AG08395 (cell line): Measurements from ENCODE around the gene ITIH5.

Experiments
- DNase-seq: peaks from one replicate; pipeline ENCODE4 v3.0.0; 2012; ENCODE audit warnings: mixed read lengths, low spot score

The ITIH5 gene

GRCh38 chr10:7547206-7547605 lies 119.6 kb downstream of the ITIH5 start:
- DNase-seq = no peak

- no peak for DNase-seq
These were observed 120.3 kb downstream of the ITIH5 start for GRCh38 chr10:7546385-7546967.

- DNase-seq = no peak
These were observed 121.0 kb downstream of the ITIH5 start for GRCh38 chr10:7545792-7546191.

DNA sequence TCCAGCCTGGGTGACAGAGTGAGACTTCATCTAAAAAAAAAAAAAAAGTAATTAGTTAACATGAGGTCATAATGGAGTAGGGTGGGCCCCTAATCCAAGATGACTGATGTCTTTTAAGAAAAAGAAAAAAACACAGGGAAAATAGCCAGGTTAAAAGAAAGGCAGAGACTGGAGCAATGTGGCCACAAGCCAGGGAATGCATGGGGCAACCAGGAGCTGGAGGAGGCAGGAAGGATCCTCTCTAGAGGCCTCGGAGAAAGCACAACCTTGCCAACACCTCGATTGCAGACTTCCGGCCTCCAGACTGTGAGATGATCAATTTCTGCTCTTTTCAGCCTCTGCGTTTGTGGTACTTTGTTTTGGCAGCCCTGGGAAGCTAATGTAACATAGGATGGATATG lies 121.5 kb downstream of the ITIH5 start:
- no peak for DNase-seq

DNA sequence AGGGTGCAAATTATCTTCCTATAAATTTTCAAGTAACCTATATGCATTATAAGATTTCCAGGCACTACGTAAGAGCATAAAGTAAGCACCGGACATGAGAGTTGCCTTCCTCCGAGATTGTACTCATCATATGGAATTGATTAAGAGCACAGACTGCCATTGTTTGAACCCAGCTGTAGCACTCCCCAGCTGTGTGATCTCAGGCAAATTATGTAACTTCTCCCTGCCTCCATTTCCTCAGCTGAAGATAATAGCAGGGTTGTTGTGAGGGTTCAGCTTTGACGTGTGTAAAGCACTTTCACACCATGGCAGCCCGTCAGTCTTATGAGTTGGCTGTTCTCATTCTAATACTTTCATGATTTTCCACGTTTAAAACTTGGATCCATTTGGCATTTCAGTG lies 122.6 kb downstream of the ITIH5 start:
- no peak for DNase-seq

- no peak for DNase-seq
These were observed 124.4 kb downstream of the ITIH5 start for GRCh38 chr10:7542189-7542914.

- peak; percentile 34 for DNase-seq
These were observed 125.4 kb downstream of the ITIH5 start for GRCh38 chr10:7541137-7542087.

DNA sequence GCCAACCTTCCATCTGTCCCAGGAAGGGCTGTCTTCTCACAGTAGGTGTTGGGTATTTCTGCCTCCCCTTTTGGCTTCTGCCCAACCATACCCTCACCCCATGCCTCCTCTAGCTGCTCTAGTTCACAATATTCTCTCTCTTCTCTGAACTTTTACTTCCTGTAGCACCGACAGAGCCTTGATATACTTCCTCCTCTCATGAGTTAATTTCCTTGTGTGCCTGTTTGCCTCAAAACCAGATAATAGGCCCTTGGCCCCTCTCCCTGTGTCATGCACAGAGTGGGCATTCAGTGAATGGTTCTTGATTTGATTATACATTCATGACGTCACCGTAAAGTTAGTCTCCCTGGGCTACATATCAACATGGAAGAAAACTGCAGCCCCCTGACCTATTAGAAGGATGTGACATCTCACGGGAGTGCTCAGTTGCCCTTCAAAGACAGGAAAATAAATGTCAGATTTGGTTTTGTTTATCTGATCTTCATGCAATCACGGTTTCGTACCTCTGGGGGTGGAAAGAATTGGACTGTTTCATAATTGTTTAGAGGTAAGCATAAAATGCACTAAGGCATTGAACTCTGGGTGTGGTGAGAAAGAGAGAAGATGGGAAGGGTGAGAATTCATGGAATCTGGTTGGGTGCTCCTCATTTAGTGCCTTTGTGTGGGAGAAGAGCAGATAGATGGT lies 127.7 kb downstream of the ITIH5 start:
- no peak for DNase-seq

DNA sequence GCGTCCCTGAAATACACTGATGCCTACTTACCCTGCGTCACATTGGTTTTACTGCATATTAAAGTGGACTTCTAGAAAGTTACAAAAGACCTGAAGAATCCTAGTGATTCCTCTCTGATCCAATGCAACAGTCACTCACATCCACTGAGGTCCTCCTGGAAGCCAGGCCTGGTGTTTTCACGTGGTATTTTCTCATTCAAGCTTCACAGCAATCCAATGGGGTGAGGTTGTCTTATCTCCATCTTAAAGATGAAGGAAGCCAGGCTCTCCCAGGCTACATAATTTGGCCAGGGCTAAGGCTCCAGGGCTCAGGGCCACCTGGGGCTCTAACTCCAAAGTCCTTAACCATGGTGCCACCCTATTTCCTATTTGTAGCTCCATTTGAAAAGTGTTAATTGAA lies 129.6 kb downstream of the ITIH5 start:
- DNase-seq = no peak

DNA sequence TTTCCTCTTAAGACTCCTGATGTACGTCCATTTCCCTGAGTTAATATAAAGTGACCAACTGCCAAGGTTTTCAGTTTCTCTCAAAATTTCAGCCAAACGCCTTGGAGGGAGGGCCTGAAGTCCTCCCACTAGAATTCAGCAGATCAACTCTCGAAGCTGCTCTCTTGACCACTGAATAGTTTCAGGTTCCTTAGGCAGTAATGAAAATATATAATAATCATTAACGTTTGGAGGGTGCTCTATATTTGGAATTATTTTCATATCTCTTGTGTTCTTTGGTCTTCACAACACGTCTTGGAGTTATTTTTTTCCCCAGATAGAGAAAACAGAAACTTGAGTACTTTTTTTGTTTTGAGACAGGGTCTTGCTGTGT lies 132.3 kb downstream of the ITIH5 start:
- no peak for DNase-seq

GRCh38 chr10:7533657-7534479 lies 132.9 kb downstream of the ITIH5 start:
- no peak for DNase-seq

DNA sequence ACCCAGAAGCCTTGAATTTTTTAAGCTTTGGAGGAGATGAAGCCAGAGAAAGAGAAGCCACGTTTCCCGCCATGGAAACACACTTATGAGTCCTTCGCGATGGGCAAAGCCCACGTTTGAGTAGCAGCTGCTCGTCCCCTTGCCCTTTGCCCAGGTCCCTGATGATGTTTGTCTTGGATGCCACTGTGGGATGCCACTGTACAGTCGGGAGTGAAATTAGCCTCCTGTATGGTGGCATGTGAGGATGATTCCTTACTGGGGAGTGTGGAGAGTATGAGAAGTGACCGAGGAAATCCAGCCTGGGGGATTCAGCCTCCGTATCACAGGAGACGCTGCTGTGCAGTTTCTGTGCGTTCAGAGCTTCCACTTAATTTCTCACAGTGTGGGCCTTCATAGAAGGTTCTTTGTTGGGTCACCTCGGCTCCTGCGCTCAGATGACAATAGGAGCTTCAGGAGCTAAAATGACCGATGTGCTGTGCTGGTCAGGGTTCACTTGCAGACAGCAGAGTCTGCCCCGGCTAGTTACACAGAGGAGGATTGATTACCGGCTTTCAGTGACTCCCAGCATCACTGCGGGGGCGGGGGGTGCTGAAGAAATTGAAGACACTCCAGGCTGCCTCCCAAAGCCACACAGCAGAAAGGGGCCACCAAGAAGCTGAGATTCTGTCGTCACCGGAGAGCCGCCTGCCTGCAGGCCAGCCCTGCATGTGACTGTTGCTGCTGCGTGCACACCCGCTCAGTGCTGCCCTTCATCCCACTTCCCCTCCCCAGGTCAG lies 133.9 kb downstream of the ITIH5 start:
- no peak for DNase-seq

- DNase-seq = no peak
These were observed 137.1 kb downstream of the ITIH5 start for GRCh38 chr10:7529638-7530037.

DNA sequence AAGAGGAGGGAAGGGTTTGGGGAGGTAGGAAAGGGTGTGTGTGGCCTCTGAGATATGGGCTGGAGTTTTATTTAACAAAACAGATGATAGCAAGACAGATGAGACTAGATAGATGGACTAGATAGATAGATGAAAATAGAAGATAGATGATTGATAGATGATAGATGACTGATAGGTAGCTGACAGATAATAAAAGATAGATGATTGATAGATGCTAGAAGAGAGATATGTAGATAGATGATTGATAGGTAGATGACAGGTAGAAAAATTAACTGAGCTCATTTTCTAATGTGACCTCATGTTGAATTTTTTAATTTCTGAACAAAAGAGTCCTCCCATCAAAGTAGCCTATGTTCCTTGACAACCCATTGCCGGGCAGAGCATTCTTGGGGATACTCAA lies 139.3 kb downstream of the ITIH5 start:
- no peak for DNase-seq

- no peak for DNase-seq
These were observed 140.8 kb downstream of the ITIH5 start for GRCh38 chr10:7526017-7526400.

DNA sequence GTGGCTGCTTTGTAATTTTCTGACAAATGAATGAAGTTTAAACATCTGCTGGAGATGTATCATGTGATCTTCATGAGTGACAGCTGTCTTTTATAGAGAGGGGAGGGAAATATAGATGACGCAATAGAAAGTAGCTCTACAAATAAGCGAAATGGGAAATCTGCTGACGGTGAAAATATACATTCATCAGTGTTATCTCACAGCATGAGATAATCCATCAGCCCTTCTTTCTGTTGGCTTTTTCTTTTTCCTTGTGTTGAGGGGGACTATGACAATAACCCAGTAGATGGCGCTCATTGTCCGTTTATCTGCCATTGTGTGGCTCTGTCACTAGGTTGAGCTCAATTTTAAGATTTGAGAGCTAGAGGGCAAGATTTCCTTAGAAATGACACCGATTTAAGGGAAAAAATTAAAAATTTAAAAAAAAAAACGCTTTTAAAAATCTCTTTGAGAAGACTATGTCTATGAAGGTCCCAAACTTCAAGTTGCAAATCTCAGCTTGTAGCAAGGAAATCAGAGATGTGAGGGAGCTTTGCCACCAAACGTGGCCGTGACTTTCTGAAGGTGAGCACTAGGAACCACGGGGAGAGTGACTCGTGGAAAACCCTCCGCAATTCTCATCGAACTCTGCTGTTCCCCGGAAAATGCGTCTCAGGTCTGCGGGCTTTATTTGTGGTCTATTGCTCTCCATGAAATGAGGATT lies 141.3 kb downstream of the ITIH5 start:
- peak; percentile 81 for DNase-seq

- DNase-seq = no peak
These were observed 143.1 kb downstream of the ITIH5 start for GRCh38 chr10:7523656-7524055.

DNA sequence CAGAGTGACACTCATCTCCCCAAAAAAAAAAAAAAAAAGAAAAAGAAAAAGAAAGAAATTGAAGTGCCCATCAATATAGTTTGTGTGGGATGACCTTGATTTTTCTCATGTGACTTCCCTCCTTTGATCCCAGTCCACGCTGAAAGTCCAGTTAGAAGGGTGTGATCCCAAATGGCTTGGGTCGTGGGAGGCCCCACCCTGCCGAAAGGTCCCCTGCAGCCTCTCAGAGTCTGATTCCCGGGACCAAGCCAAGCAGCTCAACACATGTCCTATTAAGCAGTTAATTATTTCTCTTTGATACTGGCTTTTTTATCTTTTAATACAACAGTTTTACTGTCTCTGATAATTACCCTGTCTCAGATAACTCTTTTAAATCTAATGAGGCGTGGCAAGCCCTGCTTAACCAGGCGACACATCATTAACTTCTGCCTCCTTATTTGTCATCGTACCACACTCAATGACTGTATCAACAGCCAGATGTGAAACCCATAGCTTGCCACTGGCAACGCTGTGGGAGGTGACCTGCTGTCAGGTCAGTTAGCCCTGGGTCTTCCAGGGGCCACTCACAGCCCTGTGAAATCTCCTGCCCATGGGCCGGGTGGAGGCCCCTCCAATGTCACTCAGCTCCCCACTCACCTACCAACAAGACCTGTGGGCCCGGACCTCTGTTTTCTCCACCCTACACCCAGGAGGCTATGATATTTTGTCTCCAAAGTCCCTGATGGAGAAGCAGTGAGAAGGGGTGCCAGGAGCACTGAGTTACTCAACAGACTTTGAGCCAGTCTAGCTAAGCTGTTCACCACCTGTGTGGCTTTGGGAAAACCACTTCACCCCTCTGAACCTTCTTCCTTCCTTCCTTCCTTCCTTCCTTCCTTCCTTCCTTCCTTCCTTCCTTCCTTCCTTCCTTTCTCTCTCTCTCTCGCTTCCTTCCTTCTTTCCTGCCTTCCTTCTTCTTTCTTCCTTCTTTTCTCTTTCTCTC lies 146.0 kb downstream of the ITIH5 start:
- DNase-seq = no peak

- DNase-seq = no peak
These were observed 147.4 kb downstream of the ITIH5 start for GRCh38 chr10:7519351-7519750.
